Glomerular visceral epithelial cell (primary cell): ENCODE measurements around the gene LMTK2.
"Not testable (repeated sequence)": the region's sequence is repeated elsewhere in the genome, so short reads cannot be mapped to it uniquely, and the experiment has no call there.

Experiments used
- DNase-seq: peaks from one replicate; pipeline ENCODE4 v3.0.0-alpha.2; 2016; ENCODE audit errors: extremely low spot score

The LMTK2 gene

DNA sequence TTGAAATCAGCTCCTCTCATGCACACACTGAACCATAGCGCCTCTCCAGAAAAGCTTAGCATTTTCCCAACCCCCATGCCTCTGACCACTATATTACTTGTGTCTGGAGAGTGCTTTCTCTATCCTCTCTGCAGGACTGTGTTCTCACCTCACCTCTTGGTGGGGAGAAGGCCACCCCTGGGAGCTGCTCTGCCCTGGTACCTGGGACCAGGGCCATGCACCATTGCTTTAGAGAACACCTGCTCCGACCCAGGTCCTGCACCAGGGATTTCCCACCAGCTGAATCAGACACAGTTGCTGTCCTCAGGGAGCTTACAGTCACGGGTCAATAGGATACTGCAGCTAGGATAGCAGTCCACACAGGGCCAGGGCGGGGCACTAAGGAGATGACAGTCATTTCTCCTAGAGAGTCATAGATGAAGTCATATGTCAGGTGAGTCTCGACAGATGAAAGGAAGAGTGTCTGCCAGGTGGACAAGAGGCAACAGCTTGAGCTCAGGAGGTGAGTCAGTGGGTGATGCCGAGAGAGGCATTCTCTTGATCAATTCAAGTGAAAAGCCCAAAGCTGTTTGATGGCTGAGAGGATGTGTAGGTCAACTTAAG lies 619 bp upstream of the LMTK2 start:
- no peak for DNase-seq

DNA sequence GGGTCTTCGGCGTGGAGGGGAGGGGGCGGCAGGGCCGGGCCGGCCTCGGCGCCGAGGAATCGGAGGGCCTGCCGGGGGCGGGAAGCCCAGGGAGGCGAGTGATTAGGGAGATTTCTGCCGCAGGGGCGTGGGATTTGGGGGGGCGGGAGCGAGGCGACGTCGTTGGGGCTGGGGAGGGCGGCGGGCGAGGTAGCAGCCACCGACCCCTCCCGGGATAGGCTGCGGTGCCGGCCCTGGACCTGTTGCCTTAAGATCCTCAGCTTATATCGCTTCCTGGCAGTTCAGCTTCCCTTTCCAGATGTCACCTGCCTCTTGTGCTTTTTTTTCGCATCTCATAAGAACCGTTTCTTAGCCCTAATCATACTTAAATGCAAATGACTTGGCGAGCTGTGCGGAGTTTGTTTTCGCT lies 655 bp downstream of the LMTK2 start:
- DNase-seq: peak; percentile 16

DNA sequence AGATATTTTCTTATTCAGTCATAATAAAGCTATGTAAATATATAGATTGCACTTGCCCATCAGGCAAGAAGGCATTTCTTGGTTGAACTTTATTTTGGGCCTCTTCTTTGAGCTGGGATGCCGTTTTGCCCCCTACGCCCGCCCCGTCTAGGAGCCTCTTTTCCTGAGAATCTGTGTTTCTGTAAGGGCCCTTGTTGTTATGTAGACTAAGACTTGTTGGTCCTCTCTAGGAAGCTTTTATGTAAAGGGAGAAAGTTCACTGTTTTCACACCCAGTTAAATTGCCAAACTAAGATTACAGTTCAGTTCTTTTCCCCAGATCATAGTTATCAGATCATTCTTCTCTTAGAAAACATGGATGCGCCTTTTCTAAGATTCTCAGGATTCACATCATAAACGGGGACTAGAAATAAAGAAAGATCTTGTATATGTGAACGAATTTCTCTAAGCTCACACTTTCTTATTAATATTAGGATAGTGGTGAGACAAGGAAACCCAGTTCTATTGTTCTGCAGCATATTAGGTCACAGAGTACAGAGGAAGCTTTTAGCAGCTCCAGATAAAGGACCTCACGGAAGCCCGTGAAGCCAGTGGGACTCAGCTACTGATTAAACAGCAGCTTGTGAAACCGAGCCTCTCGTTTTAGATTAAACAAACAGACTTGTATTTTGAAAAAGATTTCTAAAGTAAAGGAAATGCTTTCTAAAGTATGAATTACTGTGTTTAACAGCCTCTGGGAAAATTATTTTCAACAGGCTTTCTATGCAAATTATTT lies 3.8 kb downstream of the LMTK2 start:
- peak; percentile 39 for DNase-seq

DNA sequence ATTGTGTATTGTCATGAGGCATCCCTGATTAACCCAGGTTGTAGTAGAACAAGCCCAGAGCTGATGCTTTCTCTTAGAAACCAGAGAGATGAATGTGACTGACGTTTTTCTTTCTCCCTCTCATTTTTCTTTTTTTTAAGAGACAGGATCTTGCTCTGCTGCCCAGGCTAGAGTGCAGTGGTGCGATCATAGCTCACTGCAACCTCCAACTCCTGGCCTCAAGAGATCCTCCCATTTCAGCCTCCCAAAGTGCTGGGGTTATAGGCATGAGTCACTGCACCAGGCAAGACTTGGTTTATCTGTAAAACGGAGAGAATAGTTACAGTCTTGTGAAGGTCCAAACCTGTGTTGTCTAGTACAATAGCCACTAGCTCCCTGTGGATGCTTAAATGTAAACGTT lies 5.4 kb downstream of the LMTK2 start:
- DNase-seq: no peak

DNA sequence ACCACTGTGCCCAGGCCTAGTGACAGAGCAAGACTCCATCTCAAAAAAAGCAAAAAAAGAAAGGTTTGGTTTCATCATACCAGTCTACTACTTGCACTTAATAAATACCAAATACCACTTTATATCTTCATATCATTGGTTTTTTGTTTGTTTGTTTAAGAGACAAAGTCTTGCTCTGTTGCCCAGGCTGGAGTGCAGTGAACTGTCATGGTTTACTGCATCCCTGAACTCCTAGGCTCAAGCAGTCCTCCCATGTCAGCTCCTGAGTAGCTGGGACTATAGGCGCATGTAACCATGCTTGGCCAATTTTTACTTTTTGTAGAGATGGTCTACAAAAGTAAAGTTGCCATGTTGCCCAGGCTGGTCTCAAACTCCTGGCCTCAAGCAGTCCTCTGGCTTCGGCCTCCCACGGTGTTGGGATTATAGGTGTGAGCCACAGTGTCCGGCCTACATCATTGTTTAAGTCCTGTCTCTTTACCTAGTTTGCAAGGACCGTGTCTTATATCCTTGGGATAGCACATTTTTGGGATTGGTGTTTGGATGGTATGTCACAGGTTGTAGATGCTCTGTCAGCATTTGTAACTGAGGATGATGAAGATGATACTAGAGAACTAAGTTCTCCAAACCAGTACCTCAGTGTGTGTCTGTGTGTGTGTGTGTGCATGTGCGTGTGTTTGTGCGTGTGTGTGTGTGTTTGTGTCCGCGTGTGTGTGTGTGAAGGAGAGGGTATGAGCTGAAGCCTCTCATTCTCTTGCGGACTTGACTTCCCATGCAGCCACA lies 9.3 kb downstream of the LMTK2 start:
- no peak for DNase-seq

DNA sequence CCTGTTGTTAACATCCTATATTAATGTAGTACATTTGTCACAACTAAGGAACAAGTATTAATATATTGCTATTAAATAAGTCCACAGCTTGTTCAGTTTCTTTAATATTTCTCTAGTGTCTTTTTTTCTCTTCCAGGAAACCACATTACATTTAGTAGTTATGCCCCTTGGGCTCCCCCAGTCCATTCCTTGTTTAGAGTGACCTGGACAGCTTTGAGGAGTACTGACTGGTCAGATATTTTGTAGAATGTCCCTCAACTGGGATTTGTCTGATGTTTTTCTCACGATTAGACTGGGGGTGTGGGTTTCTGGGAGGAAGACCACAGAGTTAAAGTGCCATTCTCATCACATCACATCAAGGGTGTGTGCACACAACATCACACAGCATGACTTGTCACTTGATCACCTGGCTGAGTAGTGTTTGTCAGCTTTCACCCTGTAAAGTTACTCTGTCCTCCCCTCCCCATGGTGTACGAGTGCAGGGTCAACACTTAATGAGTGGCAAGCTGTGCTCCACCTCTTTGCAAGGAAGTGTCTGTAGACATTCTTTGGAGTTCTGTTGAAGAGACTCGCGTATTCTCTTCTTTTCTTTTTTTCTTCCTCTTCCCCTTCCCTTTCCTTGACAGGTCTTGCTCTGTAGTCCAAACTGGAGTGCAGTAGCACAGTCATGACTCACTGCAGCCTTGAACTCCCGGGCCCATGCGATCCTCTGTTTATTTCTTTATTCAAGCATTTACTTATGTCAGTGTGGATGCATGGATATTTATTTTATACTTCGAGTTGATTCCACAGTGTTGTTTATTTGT lies 10.2 kb downstream of the LMTK2 start:
- no peak for DNase-seq

DNA sequence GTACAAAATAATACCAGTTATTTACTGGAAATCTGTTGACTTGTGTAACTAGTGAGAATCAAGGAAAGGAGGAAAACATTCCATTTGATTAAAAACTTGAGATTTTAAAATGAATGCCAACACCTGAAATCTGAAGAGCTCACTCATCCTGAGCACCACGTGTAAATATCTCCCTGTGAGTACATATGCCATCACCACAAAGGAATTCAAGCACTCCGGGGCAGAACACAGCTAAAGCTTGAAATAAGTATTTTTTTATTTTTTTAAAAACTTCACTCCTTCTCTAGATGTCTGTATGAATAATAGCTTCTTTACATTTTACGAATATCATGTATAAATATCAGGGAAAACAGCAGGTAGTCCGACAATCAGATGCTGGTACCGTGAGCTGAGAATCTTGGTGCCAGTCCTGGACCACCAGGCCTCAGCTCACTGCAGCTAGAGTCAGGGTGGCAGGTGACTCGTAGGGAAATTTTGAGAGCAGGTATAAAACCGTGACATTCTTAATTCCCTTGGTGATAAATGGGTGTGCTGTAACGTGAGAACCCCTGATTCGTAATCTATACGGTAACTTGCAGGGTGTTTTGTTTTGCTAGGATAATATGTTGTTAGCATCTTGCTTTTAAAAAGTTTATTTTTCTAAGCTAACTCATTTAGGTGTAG lies 12.7 kb downstream of the LMTK2 start:
- DNase-seq: peak; percentile 69

DNA sequence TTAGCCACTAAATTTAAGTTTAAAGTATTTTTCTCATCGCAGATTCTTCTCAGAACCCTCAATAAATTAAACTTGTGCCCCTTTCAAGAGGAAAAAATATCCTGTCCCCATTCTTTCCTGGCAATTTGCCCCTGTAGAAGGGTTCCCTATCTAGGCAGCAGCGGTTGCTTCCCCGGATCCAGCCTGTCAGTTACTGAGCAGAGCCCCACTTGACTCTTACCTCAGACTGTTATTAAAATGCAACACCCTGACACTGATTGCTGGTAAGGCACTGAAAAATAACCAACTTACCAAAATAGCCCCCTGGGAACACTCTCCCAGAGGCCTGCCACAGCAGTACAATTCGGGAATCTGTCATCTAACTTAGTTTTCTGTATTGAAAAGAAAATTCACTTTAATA lies 13.9 kb downstream of the LMTK2 start:
- DNase-seq: no peak

DNA sequence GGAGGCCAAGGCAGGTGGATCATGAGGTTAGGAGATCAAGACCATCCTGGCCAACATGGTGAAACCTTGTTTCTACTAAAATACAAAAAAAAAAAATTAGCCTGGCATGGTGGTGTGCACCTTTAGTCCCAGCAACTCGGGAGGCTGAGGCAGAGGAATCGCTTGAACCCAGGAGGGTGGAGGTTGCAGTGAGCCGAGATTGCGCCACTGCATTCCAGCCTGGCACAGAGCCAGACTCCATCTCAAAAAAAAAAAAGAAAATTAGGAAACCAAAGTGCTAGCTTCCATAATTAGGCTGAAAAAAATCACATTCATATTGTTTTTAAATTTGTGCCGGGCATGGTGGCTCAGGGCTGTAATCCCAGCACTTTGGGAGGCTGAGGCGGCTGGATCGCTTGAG lies 14.7 kb downstream of the LMTK2 start:
- DNase-seq: not testable (repeated sequence)

DNA sequence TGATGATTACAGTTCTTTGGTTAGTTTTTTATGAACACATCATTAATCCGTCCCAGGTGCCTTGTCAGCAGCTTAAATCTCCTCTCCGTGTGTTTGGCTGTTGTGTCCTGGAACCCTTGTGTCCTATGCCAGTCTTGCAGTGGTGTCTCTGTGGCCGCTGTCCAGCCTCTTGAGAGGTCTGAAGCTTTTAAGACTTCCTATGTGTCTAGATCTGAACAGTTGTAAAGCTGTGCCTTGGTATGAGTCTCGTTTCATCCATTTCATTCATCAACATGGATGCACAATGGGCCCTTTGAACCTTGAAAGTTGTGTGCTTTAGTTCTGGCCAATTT lies 16.7 kb downstream of the LMTK2 start:
- DNase-seq: no peak

DNA sequence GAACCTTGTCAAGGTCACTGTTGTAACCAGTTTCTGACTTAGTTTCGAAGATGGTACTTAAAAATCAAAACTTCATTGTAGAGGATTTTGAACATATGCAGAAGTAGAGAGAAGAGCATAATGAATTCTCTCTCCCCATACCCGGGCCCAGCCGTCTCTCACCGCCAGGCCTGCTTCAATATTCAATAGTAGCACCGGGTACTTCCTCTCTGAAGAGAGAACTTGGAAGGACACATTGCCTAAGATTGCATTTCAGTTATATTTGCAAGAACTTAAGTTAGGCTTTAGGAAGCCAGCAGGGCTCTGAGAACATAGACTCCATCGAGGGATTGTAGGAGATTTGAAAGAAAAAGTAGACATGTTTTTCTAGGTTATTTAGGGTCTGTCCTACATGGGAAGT lies 19.1 kb downstream of the LMTK2 start:
- DNase-seq: no peak

DNA sequence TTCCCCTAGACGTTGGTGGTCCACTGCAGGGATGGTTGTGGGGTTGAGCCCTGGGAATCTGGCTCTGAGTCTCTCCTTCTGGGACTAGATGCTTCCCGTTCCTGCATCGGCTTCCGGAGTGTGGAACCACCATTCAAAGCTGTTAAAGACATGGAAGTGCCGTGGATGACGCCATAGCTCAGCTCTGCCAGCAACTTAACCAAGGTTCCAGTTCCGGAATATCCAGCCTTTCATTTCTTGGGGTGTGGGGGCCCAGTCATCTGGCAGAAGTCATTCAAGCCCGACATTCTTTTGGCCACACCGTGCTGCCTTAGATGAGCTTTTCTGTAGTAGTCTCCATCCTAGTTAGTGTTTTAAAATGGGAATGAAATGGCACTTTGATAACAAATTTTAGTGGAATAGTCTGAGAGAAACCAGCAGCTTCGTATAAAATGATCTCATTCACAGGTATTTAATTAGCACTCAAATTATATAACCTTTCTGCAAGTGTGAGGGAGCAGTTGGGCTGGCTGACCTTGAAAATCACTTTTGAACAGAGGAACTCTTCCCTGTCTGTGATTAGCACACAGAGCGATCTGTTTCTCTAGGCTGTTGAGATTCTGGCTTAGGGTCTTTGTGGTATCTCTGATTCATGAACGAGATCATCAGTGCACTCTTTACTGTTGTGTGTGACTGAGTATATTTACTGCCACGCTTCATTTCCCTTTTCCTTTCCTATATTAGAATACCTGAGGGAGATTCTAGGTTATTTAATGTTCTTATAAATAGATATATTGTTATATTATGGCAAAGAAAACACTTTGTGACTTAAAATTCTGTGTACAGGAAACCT lies 19.9 kb downstream of the LMTK2 start:
- DNase-seq: peak; percentile 53

DNA sequence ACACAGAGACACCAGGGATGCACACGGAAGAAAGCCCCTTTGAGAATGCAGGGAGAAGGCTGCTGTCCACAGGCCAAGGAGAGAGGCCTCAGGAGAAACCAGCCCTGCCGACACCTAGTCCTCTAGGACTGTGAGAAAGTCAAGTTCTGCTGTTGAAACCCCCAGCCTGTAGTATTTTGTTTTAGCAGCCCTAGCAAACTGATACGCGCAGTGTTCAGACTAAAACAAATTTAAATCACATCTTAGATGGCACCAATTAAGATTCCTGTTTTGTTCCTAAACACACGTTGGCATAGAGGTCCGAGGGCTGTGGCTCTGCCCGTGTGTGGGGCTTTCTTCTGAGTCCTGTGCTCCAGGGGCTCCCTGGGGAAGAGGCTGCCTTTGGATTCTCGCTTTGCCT lies 21.7 kb downstream of the LMTK2 start:
- DNase-seq: no peak

DNA sequence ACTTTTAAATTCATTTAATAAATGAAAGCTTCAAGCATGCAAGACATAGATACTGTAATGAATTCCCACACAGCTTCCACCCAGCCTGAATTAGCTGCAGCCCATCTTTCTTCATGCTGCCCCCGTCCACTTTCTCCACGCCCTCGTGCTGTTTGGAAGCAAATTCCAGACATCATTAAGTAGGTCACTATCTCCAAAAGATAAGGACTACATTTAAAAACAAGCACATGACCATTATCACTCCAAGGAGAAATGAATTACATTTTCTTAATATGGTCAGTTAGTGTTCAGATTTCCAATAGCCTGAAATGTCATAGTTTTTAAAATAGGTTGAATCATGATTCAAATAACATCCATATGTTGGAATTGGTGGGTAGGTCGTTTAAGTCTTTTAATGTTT lies 24.3 kb downstream of the LMTK2 start:
- no peak for DNase-seq

DNA sequence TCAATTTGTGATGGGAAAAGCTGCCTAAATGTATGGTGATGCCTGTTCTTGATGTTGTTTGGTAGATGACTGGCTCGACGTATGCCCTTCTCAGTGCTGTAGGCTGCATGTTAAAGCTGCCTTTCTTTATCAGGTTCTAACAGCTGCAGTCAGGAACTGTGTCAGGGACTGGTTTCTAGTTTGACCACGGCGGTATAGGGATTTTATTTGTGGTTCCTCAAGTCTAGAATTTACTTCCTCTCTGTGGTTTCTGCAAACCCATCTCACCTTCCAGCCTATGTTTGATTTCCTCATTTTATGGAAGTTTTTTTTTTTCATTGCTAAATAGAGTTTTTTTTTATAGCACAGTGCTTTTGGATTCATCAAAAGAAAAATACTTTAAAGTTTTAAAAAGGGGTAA lies 26.5 kb downstream of the LMTK2 start:
- peak; percentile 48 for DNase-seq

DNA sequence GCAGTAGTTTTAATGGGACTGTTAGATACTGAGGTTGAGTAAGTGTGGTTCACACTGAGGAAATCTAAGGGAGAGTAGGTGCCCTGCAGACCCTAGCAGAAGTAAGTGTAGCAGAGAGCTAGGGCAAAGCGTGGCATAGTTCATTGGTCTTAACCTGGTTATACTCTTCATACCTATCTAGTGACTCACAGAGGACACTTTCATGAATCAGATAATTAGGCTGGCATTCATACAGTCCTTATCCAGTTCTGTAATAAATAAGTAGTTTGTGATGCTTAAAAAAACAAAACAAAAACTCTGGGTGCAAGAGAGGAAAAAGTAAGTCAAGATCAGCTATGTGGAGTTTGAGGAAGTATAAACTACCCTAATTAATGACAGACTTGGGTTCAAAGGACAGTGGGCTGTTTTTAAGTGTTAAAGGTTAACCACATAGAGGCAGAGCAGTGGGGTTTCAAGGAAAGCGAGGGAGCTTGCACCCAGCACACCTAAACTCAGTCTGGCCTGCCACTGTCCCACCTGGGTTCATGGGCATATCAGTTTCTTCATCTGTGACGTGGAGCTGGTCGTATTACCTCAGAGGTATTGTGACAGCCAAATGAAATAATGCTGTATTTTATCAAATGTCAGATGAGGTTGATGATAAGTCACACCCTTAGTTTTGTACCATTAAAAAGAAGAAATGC lies 27.1 kb downstream of the LMTK2 start:
- peak; percentile 76 for DNase-seq

DNA sequence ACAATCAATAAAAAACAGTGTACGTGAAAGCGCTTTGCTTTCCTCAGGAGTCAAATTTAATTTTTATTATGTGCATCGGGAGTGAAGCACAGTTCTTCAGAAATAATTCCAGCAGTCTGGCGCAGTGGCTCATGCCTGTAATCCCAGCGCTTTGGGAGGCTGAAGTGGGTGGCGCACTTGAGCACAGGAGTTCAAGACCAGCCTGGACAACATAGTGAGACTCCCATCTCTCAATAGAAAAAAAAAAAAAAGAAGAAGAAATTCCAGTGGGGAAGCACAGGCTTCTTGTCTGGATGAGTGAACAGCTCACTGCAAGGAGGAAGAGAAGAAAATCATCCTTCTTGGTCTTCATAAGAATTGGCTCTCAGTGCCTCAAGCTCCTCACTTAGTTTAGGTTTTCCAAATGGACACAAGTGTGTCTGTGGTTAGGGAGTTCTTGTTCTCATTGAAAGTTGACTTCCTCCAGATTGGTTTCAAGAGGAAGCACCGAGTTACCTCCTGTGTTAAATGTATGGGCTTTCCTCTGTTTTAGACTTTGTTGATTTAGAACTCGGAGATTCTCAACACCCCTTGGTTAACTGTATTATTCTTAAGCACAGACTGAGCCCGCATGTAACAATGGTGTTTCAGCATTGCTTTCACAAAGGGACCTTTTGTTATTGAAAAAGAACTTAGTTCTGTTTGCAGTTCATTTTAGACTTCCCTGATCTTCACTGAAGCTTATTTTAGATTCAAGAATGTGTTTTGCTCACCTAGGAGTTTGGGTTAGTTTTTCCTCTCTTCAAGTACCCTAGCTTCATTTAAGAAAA lies 28.0 kb downstream of the LMTK2 start:
- no peak for DNase-seq

DNA sequence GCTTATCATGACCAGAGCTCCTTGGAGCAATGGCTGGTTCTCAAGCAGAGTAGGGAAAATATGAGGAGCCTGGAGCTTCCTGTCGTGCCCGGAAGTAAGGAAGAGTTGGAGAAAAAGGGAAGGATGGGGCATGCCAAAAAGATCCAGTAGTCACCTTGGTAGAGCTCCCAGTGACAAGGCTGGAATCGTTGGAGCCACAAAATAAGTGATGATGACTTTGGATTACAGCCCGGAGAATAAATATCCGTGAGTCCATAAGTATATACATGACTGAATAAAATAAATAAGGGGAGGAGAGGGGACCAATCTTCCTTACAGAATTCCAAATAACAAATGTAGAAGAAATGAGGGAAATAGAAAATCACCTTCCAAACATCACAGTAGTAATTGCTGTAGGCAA lies 29.3 kb downstream of the LMTK2 start:
- DNase-seq: no peak

DNA sequence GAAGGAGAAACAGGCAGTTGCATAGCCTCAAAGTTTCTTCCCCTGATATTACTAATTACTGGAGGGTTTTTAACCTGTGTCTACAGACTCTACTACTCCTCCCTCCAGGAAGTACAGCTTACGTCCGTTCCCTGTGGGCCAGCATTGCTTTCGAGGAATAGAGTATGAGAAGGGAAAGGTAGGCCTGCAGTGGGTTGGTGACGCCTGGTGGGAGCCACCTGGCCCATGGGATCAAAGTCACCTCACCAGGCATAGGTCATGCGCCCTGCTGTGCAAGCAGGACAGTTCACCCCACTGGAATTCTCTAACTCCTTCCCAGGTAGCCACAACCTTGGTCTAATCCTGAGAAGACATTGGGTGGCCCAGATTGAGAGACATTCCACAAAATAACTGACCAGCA lies 29.8 kb downstream of the LMTK2 start:
- no peak for DNase-seq
